Measurements from ENCODE around the gene POLR2E. TPM values are rescaled to one million over a fixed set of nuclear protein-coding genes. Genes with fewer than 3 reads are reported as not detected.

POLR2E gene
- total and polyA plus RNA-seq, 8 donors, result 40.0 to 69.4 (median 61.3) TPM

DNA sequence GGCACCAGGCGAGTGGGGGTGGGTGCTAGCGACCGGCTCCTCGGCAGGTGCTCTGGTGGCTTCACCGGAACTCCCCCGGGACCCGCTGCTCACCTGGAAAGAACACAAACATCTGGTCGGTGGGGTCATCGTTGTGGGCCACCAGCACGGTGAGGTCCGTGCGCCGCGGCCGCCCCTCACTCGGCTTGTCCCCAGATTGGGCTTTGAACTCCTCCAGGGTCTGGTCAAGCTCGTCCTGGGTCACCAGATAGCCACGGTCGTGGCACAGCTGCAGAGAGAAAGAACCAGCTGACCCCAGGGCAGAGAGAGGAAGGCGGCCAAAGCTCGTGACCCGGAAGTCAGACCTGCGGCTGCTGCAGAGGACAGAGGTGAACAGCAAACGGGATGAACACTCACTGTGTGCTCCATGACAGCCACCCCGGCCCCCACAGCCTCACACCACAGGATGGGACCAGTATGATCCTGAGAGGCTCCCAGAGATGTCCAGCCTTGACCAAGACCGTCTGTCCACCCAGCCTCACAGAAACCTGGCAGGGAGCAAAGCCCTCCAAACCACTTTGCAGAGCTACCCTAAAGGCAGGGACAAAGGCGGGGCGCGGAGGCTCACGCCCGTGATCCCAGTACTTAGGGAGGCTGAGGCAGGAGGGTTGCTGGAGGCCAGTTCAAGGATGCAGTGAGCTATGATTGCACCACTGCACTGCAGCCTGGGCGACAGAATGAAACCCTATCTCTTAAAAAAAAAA lies 1.2 kb downstream of the POLR2E start:
- ATAC-seq (no peak), FAIRE-seq (no peak), DNase-seq (peak in 2 of 6 donors; percentile 39 to 74)
- H3K9me3 ChIP-seq, result no peaks in the 10 kb centered on the region
- H3K27me3 ChIP-seq, result no peaks in the 10 kb centered on the region
- intact Hi-C loops (cut with DNase I), result no loop called here
- TF ChIP-seq CTCF (IDR thresholded peaks at IDR 0.05), result no peak
- H3K4me1 ChIP-seq, result peaks cover 0 to 12% (median 0%) of the 10 kb centered on the region in 3 donors
- peak overlapping the region; percentile 59 to 96 (median 87) for H3K4me3 ChIP-seq
- peaks cover 0 to 15% (median 9%) of the 10 kb centered on the region in 3 donors for H3K36me3 ChIP-seq
- 46 to 56% methylated on average over 32 of the region's 32 CpGs for WGBS, 2 donors
- no peak overlapping the region for H3K27ac ChIP-seq

DNA sequence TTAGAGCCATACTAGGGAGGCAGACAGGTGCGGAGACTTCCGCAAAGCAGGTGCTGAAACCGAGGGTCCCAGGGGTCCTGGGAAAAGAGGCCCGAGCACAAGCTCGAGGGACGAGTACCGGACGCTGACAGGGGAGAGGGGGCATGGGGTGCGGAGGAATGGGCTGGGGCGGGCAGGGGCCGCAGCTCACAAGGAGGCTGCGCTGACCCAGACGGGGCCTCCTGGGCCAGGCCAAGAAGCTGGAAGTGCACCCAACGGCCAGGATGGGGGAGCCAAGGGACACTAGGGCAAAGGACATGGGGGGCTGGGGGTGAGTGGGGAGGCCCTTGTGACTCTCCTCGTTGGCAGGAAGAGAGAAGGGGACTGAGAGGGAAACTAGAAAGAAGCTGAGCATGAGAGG lies 1.8 kb downstream of the POLR2E start:
- DNase-seq (peak in 1 of 6 donors; percentile 65), ATAC-seq (no peak), FAIRE-seq (no peak)
- Histone ChIP-seq H3K9me3 (no peaks in the 10 kb centered on the region), H3K27me3 (no peaks in the 10 kb centered on the region), H3K27ac (no peak overlapping the region), H3K4me3 (no peak overlapping the region), H3K4me1 (peaks cover 0 to 12% (median 0%) of the 10 kb centered on the region in 3 donors), H3K36me3 (peaks cover 0 to 16% (median 16%) of the 10 kb centered on the region in 3 donors)
- WGBS, 2 donors, result 87 to 90% methylated on average over 12 to 15 of the region's 15 CpGs
- intact Hi-C loops (cut with DNase I), result no loop called here
- no peak for TF ChIP-seq CTCF (IDR thresholded peaks at IDR 0.05)

- 85 to 92% methylated on average over 24 to 27 of the region's 27 CpGs for WGBS, 2 donors
- ATAC-seq (no peak), FAIRE-seq (no peak), DNase-seq (peak in 1 of 6 donors; percentile 60)
- H3K27me3 ChIP-seq, result no peaks in the 10 kb centered on the region
- peaks cover 0 to 23% (median 16%) of the 10 kb centered on the region in 3 donors for H3K36me3 ChIP-seq
- H3K4me1 ChIP-seq, result peaks cover 0 to 12% (median 0%) of the 10 kb centered on the region in 3 donors
- H3K4me3 ChIP-seq, result no peak overlapping the region
- H3K27ac ChIP-seq, result no peak overlapping the region
- intact Hi-C loops (cut with DNase I), result no loop called here
- no peak for TF ChIP-seq CTCF (IDR thresholded peaks at IDR 0.05)
- no peaks in the 10 kb centered on the region for H3K9me3 ChIP-seq
These were observed 3.5 kb downstream of the POLR2E start for GRCh38 chr19:1091544-1092175.

DNA sequence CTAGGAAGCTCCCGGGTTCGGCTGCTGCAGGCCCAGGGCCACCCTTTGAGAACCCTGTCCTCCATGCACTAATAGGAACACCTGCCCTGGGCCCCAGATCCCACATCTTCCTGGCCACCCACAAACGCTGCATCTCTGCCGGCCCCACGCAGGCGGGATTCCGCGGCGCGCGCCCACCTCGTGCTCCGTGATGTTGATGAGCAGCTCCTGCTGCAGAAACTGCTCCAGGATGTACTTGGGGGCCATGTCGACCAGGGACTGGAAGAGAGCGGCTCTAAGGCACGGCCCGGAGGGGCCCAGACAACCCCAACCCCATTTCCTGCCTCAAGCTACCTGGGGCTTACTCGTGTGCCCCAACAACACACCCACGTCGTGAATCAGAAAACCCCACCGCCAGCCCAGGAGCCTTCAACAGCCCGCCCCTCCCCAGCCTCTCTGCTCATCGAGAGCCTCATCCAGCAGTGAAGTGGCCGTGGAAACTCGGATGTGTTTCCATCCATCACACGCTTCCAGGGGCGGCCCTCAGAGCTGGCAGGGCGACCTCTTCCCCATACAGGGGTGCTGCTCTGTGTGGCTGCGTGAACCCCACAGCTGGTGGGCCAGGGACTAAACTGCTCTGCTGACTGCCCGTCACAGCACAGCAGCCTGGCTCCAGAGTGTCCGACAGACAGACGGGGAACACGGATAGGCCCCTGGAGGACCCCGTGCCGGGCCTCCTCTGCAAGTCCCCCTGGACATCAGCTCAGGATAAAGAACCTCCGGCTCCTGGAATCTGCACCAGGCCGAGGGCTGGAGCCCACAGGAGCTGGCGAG lies 4.2 kb downstream of the POLR2E start:
- Histone ChIP-seq H3K36me3 (peaks cover 0 to 23% (median 16%) of the 10 kb centered on the region in 3 donors), H3K4me1 (peaks cover 0 to 12% (median 0%) of the 10 kb centered on the region in 3 donors), H3K4me3 (no peak overlapping the region), H3K27ac (no peak overlapping the region), H3K27me3 (no peaks in the 10 kb centered on the region), H3K9me3 (no peaks in the 10 kb centered on the region)
- peak in 2 of 6 donors; percentile 43 to 80 for DNase-seq
- 92 to 96% methylated on average over 37 to 38 of the region's 38 CpGs for WGBS, 2 donors
- ATAC-seq, result no peak
- FAIRE-seq, result no peak
- no peak for TF ChIP-seq CTCF (IDR thresholded peaks at IDR 0.05)
- intact Hi-C loops (cut with DNase I), result no loop called here
